HG03354 (cell line): ENCODE data around the gene TCEA2.
A peak's percentile ranks its signal among the peaks of the same experiment; 100 is the strongest.

ENCODE experiments used
- ATAC-seq: cut with Tn5 transposase; IDR thresholded peaks from one replicate; pipeline ENCODE4 v1.9.1; 2021; ENCODE audit warnings: mild to moderate bottlenecking; ENCODE audit not compliant: unreplicated experiment, poor library complexity, severe bottlenecking

TCEA2 gene

DNA sequence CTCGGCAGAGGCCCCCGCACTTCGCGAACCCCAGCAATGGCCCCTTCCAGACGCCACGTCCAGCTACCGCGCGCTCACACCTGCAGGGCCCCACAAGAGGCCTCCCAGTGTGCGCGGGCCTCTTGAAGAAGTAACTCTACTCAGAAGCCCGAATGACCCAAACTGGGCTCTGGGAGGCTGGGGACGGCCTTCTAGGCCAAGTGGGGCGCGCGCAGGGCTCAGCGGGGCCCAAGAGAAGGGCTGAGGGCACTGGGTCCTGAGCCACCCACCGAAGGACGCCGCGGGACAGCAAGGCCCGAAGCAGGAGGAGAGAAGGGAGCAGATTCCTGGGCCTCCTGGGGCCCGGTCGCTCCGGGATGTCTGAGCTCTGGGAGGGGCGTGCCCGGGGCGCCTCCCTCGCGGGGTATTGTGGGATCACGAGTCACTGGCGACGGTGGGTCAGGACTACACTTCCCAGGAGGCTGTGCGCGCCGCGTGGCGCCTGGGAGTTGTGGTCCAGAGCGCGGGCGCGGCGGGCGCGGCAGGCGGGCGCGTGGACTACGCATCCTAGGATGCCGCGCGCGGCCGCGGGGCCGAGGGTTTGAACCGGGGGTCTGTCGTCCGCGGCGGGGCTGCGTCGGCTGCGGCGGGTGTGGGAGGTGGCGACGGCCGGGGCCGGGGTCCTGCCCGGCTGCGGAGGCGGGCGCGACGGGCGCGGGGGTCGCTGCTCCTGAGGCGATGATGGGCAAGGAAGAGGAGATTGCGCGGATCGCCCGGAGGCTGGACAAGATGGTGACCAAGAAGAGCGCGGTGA is at the start of gene TCEA2:
TSS of gene TCEA2 (plus strand) at position 603 of the 793 bp plus-strand sequence. CDS start at position 718, 115 bp downstream.
- ATAC-seq: peak; percentile 81

DNA sequence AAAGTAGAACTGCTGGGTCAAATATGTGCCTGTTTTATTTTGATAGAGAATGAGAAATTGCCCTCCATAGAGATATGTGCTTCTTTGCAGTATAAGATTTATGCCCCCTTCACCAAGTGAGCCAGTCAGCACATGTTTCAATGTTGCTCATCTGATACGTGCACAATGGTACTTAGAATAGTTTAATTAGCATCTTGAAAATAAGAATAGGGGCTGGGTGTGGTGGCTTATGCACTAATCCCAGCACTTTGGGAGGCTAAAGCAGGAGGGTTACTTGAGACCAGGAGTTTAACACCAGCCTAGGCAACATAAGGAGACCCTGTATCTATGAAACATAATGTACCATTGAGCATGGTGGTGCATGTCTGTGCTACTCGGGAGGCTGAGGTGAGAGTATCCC is 47.4 kb upstream of the TCEA2 start:
- no peak for ATAC-seq

DNA sequence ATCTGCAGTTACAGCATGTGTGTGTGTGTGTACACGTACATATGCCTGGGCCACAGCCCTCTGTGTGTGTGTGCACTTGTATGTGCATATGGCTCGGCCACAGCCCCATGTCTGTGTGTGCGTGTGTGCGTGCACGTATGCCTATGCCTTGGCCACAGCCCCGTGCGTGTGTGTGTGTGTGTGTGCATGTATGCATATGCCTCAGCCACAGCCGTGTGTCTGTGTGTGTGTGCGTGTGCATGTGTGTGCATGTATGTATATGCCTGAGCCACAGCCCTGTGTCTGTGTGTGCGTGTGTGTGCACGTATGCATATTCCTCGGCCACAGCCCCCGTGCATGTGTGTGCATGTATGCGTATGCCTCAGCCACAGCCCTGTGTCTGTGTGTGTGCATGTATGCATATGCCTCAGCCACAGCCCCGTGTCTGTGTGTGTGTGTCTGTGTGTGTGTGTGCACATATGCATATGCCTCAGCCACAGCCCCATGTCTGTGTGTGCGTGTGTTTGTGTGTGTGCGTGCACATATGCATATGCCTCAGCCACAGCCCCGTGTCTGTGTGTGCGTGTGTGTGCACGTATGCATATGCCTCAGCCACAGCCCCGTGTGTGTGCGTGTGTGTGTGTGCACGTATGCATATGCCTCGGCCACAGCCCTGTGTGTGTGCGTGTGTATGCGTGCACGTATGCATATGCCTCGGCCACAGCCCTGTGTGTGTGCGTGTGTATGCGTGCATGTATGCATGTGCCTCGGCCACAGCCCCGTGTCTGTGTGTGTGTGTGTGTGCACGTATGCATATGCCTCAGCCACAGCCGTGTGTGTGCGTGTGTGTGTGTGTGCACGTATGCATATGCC is 41.6 kb upstream of the TCEA2 start:
- no peak for ATAC-seq

DNA sequence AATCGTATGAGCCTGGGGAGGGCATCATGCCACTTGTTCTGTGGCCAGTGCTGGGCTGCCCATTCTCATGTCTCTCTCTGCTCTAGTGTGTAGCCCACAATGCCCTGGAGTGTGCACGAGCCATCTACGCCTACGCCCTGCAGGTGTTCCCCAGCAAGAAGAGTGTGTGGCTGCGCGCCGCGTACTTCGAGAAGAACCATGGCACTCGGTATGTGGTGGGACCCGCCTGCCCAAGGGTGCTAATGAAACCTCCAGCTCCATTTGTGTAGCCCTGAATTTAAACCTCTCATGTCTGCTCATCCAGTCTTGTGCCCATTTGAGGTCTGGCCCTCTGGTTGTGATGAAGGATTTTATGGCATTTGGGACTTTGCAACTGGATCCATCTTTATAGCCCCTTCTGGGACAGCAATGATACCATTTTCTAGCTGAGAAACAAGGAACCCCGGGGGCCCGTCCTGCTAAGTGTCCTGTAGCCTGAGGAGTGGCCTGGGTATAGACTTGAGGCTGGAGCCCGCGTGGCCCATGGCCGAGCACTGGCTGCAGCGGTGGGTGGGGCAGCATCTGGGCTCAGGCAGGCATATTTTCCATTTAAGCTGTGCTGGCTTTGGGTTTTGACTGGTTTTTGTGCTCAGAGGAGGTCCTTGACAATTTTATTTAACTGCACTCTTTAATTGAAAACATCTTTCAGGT is 40.2 kb upstream of the TCEA2 start:
- ATAC-seq: no peak

DNA sequence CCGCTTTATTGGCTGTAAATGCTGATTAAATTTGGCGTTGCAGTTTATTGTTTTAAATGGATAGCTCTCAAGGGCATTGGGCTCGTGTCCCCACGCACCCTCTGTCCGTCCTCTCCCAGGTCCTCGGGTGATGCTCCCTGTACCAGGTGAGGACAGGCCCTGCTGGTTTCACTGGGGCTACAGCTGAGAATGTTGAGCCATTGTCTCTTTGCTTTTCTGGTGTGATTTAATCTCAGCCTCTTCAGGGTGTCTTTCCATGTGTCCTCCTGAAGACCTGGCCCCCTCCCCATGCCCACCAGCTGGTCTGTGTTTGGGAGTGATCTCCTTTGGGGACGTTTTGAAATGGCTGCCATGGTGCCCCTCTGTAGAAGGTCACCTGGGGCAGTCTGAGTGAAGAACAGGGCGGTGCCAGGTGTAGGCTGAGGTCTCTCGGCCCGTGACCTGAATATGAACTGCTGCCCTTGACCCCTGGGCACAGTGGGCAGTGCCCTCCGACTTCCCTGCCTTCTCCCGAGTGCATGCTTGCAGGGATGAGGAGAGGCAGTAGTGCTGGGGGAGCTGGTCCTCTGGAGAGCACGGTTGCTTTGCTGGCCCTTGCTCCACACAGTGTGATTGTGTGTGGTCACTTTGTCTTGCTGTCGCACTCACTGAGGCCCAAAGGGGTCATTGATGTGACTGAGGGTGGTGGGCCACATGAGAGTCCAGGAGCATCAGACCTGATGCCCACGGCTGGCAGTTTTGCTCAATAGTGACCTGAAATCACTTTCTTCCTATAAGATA is 39.4 kb upstream of the TCEA2 start:
- ATAC-seq: no peak

DNA sequence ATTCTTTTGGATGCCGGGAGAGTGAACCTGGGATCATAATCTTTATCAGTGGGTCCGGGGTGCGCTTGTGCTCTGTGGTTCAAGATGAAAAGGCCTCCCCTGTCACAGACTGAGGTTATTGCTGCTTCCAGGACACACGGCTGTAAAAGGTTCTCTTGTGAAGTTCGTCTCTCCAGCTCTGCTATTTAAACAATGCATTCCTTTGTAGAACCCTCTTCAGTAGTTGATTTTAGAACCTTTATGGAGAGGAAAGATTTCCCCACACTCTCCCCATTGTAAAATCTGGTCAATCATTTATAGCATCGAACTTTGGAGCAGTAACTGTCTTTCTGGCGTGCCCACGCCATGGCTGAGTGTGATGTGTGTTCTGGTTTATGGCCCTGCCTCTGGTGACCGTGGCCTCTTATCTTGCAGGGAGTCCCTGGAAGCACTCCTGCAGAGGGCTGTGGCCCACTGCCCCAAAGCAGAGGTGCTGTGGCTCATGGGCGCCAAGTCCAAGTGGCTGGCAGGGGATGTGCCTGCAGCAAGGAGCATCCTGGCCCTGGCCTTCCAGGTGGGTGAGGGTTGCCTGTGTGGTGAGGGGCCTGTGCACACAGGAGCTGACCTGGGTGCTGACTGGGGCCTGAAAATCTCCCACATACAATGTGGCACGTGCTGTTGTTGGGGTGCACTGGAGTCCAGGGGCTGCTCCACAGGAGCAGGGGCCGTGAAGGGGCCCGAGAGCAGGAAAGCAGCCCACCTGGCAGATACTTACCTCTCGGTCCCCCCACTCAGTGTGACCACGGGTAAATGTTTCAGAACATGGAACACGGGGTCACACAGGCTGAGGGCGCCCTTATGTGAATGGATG is 38.6 kb upstream of the TCEA2 start:
- no peak for ATAC-seq

DNA sequence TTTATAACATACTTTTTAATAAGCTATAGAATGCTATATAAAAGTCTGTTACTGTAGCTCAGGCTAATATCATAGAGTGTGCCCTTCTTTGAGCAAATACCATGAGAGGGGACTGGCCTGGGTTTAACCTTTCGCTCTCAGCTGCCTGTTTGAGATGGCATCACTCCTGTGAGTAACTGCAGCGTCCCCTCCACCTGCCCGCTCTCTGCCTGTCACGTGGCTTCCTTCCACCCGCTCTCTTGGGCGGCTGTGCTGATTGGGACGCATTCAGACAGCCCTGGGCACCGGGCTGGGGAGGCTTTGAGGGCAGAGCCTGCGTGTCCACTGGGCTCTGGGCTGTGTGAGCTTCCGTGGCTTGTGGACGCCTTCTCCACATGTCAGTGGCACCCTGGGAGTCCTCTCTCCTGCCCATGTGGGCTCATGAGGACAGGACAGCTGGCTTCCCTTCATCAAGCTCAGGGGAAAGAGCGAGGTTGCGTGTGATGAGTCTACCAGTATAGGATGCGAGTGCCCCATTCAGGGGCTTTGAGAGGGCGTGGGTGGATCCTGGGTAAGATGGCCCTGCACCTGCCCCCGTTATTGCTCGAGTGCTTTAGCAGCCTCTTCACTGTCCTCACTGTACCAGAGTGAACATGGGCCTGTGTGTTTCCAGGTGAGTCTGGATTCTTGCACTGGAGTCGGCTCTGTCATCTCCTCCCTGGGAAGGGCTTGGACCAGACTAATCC is 37.7 kb upstream of the TCEA2 start:
- ATAC-seq: no peak

DNA sequence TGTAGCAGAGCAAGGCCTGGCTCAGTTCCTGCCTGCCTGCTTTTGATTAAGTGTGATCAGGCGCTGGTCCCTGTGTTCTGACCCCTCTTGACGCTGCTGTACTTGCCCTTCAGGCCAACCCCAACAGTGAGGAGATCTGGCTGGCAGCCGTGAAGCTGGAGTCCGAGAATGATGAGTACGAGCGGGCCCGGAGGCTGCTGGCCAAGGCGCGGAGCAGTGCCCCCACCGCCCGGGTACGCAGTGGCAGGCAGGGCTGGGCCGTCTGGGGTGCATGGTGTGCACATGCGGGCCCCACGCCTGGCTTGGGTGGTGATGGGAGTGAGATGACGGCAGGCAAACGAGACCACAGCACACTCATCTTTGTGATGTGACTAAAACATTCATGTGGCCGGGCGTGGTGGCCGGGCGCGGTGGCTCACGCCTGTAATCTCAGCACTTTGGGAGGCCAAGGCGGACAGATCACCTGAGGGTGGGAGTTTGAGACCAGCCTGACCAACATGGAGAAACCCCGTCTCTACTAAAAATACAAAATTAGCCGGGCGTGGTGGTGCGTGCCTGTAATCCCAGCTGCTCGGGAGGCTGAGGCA is 37.1 kb upstream of the TCEA2 start:
- no peak for ATAC-seq

DNA sequence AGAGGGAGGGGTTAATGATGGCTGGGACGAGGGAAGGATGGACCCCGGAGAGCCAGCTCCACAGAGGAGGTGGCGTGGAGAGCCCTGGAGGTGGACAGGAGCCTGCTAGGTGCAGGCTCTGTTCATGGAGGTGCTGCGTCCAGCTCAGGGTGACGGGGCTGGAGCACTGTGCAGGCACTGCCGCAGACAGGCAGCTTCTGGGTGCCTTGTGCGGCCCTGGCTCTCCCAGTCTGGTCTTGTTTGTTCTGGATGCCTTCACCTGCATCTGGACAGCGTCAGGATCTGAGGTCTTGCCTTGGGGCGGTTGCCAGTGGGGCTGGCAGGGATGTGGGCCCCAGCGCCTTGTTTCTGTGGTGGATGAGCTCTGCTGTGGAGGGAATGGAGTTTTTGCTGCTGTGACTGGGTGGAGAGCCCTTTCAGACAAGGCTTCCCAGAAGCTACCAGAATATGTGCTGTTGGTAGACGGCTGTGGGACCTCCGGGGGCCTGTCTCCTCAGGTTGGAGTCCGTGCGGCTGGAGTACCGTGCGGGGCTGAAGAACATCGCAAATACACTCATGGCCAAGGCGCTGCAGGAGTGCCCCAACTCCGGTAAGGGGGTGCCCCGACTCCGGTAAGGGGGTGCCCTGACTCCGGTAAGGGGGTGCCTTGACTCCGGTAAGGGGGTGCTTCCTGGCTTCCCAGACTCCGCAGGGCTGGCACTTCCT is 34.9 kb upstream of the TCEA2 start:
- ATAC-seq: no peak

DNA sequence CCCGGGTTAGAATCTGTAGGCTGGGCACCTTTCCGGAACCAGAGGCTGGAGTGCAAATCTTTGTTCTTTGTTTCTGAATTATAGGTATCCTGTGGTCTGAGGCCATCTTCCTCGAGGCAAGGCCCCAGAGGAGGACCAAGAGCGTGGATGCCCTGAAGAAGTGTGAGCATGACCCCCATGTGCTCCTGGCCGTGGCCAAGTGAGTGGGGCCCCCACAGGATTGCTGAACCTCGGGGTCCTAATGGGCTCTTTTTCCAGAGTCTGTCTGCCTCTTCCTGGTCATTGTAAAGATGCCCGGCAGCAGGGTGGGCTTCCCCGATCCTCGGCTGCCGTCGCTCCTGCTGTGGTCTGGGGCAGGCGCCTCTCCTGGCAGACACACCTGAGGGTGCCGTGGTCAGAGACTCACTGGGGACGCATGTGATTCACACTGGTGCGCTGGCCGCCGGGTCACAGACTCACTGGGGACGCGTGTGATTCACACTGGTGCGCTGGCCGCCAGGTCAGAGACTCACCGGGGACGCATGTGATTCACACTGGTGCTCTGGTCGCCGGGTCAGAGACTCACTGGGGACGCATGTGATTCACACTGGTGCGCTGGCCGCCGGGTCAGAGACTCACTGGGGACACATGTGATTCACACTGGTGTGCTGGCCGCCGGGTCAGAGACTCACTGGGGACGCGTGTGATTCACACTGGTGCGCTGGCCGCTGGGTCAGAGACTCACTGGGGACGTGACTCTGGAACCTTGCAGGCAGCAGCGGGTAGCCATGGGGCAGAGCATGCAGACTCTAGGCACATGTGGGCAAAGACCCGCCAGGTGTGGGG is 33.5 kb upstream of the TCEA2 start:
- no peak for ATAC-seq

DNA sequence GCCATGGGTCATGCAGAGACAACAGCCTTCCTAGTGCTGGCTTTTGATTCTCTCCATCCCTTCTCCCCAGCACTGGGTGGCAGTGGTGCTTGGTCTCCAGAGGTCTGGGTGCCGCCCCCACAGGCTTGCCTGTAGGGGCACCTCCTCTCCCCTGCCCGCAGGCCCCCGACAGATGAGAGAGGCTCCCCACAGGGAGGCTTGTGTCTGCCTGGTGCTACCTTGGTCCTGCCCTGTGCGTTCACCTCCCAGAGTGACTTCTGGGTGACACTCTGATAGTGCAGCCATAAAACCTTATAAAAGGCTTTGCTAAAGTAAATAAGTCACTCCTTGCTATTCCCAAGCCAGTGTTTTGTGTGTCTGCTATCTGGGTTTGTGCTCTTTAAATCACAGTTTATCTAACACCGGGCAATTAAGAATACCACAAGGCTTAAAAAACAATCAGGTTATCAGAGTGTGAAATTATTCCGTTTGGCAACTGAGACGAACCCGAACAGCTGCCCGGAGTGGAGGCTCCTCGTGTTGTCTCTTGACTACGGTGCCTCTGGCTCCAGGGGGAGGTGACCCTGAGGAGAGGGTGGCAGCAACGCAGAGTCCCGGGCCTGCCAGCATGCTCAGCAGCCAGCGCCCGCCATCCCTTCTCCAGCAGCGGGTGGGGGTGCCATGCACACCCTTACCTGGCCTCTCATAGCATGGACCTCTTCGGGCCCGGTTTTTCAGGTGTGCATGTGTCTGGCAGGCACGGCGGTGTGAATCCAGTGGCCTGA is 32.4 kb upstream of the TCEA2 start:
- no peak for ATAC-seq

DNA sequence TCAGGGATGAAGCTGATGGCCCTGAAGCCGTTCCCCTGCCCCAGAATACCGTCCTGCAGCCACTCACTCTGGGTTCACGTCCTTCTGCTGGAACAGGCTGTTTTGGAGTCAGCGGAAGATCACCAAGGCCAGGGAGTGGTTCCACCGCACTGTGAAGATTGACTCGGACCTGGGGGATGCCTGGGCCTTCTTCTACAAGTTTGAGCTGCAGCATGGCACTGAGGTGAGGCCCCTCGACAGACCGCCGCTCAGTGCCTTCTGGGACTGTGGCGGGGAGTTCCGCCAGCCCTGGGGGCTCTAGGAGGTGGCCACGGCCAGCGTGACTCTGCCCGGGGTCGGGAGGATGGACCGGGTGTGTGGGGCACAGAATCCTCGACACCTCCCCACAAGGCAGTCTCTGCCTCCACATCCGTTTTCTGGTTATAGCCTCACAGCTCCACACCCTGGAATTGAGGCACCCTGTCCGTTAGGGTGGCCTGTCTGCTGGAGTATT is 31.1 kb upstream of the TCEA2 start:
- ATAC-seq: no peak

DNA sequence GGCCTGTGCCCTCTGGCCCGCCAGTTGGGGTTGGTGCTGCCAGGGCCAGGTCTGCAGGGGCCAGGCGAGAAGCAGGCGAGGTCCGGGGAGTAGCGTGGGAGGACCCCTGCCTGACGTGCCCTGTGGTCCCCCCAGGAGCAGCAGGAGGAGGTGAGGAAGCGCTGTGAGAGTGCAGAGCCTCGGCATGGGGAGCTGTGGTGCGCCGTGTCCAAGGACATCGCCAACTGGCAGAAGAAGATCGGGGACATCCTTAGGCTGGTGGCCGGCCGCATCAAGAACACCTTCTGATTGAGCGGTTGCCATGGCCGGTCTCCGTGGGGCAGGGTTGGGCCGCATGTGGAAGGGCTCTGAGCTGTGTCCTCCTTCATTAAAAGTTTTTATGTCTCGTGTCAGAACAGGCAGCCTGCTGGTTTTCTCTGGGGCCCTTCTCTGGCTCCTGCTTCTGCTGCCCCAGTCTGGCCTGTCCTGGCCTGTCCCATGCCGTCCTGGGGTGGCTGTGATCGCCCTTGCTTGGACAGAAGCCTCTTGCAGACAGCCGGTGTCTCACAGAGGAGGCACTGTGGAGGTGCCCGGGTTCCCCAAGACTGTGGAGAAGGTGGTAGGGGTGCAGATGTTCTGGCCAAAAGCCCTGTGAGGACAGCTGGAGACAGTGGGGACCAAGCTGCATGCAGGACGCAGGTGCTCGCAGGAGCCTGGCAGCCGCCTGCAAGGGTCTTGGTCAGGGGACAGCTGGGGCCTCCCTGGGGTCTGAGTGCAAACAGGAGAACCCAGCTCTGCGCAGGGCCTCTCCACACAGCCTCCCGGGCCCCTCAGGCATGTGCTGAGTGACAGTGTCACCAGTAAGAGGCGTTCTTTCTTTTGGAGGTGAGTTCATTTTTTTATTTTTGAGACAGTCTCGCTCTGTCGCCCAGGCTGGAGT is 30.0 kb upstream of the TCEA2 start:
- ATAC-seq: no peak

DNA sequence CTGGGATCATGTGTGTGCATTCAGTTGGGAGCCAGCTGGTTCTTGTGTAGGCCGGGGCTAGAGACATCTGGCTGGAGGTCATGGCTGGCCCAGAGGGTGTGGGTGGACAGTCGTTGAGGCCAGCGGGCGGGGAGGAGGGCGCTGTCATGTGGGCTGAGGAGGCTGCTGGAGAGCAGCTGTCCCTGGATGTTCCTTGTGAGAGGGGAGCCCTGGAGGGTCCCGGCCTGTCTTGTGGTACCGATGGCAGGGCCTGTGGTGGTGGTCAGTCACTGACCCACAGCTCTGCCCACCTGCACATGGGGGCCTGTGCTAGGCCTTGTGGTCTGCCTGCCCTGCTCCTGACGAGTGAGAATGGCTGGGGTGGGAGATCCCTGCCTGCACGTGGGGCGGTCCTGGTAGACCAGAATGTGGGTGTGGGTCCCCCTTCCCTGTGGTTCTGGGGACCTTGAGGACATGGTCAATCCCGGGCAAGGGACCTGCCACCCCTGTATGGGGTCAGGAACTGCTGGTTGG is 29.0 kb upstream of the TCEA2 start:
- no peak for ATAC-seq
